HG03064 (cell line): ENCODE data around the gene MRPL14.

ENCODE experiments used
- ATAC-seq: cut with Tn5 transposase; IDR thresholded peaks from one replicate; pipeline ENCODE4 v1.9.1; 2021; ENCODE audit warnings: low read depth; ENCODE audit not compliant: unreplicated experiment

Gene MRPL14

DNA sequence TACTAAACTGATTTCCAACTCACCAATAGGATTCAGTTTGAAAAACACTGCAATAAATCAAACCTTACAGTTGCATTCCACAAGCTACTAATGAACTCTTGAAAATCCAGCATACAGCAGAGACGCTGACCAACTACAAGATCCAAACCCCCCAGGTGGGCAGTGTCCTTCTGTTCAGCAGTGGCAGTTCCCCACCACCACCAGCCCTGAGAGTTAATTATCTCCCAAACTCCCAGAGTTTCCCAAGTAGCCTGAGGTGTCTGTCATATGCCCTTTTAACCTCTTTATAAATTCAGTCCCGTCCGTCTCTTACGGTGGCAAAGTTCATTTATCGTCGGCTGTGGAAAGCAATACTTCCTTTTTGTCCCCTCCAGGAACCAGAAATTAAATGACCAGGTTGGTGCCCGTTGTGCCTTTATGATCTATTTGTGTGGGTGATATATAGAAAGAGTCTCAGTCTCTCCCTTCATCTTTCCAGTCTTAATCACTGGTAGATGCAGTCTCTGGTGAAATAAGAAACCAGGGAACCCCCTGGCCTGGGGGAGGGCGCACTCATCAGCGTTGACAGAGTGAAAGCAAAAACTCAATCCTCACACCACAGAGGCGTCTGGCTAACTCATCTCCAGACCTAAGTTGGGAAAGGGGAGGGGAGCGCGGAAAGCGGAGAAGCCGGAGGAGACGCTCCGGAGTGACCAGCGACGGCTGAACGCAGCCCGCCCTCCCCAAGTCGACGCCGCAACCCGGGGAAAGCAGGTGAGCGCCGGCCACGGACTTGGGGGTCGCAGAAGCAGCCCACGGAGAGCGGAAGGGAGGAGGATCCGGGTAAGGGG, 717 bp downstream of the MRPL14 start:
- ATAC-seq, result peak; percentile 39

DNA sequence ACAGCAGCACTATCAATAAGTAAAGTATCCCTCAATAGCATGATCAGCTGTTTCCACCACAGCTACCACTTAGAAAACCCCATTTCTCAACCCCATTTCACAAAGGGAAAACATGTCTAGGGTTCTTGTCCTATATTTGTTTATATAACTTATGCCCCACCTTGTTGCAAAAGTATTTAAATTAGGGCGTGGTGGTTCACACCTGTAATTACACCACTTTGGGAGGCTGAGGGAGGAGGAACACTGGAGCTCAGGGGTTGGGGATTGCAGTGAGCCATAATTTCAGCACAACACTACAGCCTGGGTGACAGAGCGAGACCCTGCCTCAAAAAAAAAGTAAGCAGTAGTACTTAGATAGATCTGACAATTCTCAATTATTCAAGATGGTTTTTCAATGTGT, 3.7 kb downstream of the MRPL14 start:
- no peak for ATAC-seq

DNA sequence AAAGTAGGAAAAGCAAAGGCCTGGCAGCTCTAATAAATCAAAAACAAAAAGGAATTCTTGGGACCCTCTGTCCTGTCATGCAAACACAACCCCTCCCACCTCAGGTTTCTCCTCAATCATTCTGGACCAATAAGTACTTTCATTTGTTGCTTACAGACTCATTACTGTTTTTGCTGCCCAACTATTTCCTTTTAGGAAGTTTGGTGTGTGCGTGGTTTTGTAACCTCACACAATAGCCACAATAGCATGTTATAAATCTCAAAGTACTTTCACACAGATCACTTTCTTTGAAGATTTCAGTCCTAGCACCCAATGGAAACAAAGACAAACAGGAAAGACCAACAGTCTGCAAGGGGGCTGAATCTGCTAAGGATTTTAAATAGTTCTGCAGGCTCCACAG, 4.5 kb downstream of the MRPL14 start:
- ATAC-seq, result no peak

DNA sequence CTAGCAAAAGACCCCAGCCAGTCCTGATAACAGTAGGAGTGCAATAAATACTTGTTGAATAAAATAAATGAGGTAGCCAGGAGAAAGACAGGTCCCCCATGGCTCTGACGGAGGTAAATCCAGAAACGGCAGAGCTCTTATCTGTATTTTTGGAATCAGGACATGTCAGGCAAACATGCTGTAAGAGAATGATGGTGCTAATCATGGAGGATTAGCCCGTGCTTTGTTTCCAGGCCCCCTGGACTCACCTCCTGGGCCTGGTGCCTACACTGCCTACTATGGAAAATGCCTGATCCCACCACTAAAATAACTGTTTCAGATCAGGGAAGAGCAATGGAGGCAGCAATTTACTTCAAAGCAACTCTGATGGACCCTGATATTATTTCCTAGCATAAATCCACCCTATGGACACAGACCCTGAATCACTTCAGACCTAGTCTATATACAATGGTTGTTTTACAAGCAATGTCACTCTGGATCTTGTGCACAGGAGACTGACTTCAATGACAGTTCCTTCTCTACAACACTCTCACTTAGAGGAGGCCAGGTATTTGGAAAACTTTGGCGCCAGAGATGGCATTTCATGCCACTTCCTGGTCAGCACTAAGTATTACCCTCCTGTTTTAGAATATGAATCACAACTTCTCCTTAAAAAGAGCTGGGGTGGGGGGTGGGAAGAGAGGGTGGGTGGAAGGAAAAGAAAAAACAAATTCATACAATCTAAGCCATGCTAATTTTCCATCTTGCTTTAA, 6.4 kb downstream of the MRPL14 start:
- no peak for ATAC-seq

DNA sequence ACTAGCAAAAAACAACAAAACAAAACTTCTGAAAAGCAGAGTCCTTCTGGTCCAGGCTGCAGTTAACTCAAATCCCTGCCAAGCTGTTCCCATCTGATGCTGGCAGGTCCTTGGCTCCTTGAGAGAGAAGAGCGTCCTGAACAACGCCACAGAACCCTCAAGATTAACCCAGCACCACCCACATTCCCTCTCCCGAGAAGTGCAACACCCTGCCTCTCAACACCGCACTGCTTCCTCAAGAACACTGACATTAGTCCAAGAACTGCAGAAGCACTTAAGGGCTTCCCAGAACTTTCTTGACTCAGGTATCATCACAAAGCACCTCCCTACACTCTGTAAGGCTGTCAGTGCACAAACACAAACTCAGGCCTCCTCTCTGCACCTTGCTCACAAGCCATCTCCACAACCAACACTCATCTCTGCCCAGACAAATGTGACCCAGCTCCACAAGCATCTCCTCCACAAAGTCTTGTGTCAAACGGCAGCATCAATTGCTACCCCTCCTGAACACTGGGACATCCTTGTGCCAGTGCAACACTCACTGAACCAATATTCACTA, 7.5 kb downstream of the MRPL14 start:
- no peak for ATAC-seq

DNA sequence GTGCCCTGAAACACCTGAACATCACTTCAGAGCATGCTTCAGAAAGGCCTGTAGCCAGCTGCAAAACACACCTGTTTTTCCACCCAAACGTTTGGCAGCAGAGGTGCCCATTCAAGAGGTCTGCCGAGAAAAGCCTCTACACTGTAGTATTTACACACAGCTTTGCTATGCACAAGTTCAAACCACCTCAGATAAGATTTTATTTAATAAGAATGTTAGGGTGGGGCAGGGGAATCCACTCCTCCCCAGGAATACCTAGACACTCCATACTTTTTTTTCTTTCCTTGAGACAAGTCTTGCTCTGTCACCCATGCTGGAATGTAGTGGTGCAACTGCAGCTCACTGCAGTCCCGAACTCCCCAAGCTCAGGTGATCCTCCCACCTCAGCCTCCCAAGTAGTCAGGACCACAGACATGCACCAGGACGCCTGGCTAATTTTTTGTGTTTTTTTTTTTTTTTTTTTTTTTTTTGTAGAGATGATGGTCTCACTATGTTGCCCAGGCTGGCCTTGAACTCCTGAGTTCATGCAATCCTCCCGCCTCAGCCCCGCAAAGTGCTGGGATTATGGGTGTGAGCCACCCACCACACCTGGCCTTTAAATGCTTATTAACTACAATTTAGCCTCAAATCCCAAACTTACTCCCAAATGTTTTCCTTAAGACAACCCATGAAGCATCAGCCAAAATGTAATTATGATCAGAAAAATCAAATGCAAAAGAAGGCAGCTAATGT, 9.7 kb downstream of the MRPL14 start:
- no peak for ATAC-seq

DNA sequence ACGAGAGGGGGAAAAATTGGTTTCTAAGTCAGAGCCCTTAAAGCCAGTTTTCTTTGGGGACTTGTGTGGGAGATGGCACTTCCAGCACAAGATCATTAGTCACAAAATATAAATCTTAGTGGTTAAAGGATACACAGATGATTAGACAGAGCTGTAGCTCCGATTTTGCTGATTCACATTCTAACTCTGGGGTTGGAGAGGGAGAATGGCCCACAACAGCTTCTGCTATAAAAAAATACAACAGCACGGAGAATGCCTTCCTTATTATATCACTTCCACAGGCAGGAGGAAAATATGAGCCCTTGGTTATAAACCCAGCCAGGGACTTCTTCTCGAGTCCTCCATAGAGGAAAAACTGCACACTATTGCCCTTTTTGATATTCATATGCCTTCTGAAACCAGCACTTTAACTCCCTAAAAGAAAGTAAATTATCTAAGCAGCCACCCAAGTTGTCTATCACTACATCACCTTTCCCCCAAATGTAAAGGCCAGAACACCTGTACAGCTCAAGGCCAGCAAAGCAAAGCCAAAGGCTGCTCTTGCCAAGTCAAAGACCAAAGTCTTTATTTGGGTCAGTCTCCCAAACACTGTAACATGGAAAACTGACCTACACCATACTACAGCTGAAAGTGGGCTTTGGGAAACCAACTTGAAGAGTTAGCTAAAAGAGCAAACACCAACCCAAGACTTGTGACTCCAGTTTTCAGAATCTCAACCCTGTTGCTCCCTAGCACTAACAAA, 10.4 kb downstream of the MRPL14 start:
- ATAC-seq, result no peak

DNA sequence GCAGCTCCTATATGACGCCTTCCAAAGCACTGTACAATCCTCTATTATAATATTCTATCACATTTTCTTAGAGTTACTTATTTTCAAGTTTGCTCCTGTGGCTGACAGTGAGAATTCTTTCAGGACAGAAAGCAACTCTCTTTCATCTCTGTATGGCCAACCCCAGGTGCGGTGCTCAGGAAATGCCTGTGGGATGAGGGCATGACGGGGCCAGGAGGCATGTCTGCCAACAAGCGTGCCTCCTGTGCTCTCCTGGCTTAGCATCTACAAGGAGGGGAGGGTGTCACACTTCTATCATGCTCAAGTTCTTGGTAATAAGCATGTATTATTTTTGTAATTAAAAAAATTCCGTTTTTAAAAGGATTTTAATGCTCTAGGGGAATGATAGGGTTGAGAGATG, 11.4 kb downstream of the MRPL14 start:
- no peak for ATAC-seq

DNA sequence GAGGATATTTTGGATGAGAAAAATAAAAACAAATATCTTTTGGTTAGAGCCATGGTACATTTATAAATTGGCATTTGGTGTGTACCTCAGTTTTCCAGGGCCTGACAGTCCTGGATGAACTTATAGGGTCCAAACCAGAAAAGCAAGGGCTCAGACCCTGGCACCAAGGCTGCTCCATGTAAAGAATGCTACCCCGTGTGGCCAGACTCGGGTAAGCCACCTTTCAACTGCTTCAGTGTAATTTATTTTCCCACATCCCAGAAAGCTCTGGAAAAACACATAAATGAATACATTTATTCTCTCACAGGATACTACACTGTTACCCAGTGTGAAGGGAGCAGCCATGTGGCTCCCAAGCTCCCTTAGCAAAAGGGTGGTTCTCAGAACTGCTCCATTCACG, 13.8 kb downstream of the MRPL14 start:
- ATAC-seq, result no peak

DNA sequence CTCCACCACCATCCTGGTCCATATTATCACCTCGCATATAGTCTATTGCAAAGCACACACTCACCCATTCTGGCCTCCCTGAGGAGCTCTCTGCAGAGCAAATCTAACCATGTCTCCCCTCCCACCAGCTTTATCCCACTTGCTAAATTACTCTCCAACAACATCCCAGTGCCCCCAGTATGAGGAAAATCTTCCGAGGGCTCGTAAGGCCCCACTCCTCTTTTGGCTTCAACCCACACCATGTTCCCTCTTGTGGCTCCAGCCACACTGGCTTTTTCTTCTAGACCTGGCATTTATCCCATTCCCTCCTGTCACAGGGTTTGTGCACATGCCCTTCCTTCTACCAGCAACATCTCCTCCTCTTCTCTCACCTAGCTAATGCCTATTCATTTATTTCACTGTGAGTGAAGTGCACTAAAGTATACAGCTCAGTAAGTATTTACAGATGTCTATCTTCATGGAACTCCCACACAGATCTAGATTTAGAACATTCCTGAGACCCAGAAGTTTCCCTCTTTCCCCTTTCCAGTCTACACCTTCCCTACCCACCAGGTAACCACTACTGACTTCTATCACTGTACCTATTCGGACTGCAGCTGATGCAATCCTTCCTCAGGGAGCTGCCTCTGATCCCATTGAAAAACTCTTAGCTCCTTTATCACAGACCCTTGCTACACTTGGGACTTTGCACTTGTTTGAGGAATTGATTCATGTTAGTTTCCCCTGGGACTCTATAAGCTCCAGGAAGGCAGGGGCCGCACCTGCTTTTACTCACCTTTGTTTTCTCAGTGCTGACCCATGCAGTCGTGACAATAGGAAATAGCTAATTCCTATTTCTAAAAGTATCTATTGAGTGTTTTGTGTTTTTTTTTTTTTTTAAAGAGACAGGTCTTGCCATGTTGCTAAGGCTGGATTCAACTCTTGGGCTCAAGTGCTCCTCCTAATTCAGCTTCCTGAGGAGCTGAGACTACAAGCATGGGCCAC, 15.5 kb downstream of the MRPL14 start:
- no peak for ATAC-seq

DNA sequence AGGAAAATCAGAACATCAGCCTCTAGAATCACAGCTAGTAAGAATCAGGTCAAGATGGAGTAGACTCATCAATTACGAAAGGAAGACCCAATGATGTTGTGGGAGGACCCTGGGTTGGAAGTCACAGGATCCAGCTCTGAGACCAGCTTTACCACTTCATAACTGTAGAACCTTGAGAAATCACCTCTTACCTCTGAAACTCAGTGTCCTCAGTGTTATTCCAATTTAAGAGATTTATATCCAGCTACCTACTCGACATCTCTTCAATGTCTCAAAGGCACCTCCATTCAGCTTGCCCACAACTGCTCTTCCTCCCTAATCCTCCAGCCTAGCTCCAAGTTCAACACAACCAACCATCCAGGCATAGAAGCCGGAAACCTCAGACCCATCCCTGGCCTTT, 16.3 kb downstream of the MRPL14 start:
- no peak for ATAC-seq

DNA sequence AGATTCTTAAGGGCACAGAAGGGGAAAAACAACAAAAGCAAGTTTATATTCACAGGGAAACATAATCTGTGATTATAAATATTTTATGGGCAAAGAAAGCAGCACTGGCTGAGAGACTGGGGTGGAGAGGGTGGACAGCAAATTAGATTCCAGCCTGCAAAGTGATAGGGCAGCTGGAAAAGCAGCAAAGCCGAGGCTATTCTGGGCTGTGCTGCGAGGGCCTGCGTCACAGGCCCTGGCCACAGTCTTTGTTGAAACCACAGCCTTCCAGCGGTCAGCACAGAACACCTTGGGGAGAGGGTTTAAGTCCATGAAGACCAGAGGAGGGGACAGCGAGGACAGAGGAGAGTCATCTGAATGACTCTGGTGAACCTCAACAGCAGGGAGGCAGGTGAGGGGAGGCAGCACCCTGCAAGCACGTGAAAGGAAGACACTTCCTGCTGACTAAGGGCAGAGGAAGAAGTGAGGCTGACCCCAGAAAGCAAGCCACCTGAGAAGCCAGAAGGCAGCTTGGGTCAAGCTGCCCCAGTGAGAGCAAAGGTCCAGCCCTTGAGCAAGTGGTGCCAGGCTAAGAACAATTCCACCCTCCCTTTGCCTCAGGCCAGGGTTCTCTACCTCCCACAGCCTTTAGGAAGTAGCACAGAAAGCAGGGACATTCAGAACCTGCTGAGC, 17.1 kb downstream of the MRPL14 start:
- ATAC-seq, result no peak

DNA sequence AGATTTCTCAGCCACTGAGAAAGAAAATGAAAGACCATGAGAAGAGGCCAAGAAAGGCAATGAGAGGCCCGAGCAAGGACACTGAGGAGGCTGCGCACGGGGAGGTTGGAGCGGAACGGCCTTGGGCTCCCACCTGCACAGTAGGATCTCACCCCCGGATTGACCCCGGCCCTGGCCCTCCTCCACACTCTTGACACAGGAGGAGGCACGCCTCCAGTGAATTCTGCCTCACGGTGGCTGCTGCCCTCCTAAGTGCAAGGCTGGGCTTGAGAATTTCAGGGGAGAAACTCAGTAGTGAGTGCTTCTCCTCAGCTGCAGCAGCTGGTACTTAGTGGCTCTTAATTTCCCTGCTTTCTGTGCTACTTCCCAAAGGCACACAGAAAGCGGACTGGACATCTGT, 18.0 kb downstream of the MRPL14 start:
- ATAC-seq, result no peak

DNA sequence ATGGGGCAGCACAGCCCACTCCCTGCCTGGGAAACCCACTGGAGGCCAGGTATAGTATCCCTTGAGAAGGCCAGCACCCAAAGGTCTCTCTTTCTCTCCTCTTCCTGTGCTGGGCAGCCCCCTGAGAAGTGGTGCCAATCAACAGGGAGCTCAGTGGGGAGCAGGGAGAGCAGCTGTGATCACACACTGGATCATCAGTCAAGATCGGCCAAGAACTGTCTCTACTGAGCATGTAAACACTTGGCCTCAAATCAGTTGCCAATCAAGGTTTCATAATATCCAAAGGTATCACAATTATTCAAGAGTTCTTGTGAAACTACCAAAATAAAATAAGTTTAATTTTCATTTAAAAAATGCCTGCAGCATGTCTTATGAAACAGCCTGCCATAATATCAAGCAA, 18.8 kb downstream of the MRPL14 start:
- ATAC-seq, result no peak

DNA sequence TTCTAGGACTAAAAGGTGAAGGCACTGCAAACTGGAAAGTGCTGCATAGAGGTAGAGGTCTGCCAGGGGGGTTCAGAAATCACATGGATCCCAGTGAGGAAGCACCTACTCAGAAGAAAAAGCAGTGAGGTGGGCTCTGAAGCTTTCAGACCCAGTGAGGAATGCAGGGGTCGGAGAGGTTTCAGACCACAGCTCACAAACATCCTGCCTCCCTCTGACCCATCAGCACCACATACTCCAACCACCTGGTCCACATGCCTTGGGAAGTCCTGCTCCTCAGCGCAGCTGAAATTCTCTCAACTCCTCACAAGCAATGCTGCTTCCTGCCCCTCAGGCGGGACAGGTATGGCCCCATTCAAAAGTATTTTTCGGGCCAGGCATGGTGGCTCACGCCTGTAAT, 20.2 kb downstream of the MRPL14 start:
- ATAC-seq, result no peak

DNA sequence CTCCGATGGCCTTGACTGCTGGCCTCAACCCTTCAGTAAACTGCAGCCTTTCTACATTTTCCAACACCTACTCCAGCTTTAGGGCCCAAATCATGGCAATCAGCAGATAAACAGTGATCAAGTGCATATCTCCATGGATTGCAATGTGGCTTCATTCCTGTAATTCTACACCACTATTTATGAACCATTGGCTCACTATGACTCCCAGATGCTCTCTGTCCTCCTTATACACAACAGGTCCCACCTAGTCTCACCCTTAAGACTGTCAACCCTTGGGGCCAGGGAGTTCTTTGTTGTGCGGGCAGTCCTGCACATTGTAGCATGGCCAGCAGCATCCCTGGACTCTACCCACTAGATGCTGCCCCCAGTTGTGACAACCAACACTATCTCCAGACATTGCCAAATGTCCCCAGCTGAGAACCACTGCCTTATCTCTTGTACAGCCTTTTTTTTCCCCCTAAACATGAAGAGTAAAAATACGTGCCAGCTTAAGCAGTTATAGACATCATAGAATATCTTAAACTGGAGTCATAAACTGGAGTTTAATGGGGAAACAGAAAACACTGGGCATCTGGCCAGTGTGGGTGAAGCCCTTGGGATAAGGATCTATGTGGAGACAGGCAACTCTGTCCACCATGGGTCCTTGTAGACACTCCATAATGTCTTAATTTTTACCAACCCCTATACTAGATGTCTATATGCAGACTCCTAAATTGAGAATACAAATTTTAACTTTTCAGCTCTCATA, 21.1 kb downstream of the MRPL14 start:
- ATAC-seq, result no peak

DNA sequence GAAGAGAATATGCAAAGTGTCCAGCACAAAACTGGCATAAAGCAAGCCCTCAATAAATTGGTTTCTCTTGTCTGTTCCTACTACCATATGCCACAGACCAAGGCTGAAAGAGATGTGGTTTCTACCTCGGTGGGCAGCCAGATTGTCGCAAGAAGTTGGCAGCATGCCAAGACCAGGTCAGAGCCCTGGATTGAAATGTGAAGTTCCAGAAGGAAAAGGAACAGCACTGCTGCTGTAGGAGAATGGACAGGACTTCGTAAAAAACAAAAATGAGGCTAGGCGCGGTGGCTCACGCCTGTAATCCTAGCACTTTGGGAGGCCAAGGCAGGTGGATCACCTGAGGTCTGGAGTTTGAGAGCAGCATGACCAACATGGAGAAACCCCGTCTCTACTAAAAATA, 22.1 kb downstream of the MRPL14 start:
- no peak for ATAC-seq

DNA sequence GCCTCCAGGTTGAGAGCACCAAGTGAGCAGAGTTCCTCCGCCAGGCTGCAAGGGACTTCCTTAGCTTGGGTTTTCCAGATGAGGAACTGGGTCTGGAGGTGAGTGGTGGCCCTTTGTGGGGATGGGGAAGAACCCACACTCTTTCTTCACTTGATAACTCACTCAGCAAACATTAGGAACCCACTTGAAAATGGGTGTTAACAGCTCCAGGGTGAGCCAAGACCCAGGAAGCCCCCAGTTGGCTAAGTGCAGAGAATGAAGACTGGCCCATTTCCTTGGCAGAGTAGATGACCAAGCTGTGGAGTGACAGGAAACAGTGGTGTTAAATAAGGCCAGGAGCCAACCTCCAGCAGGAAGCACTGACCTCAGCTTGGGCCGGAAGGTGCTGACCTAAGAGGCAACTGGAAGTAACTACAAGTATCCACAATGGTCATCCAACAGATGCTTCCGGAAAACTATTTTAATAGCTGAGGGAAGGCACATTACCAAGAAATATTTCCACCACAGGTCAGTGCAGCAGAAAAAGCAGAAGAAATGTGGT, 22.7 kb downstream of the MRPL14 start:
- no peak for ATAC-seq
